ENCODE results near the gene LRSAM1.

Gene LRSAM1

DNA sequence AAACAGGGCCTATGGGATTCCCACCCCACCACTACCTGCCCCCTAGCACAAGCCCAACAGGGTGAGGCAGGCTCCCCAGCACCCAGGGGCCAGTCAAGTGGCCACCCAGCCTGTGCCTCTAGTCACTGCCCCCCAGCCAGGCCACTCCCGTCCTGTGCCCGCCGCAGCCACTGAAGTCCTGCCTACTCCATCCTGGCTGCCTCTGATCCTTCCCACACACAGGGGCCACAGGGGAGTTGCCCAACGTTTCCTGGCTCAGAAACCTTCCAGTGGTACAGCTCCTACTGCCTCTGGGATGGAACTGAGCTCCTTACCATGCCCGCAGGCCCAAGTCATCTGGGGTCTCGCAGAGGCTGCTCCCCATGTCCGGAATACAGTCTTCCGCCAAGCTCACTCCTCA is 90.6 kb downstream of the LRSAM1 start:
- no peaks in the 10 kb centered on the region for H3K4me1 ChIP-seq (ENCODE audit: insufficient read depth, low read length)
- no peaks in the 10 kb centered on the region for H3K79me2 ChIP-seq (ENCODE audit: insufficient read depth, low read length)
- H2AFZ ChIP-seq (ENCODE audit: low read depth, low read length): no peak overlapping the region
- TF ChIP-seq, protein P1, sequence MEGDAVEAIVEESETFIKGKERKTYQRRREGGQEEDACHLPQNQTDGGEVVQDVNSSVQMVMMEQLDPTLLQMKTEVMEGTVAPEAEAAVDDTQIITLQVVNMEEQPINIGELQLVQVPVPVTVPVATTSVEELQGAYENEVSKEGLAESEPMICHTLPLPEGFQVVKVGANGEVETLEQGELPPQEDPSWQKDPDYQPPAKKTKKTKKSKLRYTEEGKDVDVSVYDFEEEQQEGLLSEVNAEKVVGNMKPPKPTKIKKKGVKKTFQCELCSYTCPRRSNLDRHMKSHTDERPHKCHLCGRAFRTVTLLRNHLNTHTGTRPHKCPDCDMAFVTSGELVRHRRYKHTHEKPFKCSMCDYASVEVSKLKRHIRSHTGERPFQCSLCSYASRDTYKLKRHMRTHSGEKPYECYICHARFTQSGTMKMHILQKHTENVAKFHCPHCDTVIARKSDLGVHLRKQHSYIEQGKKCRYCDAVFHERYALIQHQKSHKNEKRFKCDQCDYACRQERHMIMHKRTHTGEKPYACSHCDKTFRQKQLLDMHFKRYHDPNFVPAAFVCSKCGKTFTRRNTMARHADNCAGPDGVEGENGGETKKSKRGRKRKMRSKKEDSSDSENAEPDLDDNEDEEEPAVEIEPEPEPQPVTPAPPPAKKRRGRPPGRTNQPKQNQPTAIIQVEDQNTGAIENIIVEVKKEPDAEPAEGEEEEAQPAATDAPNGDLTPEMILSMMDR (IDR thresholded peaks at IDR 0.05; ENCODE audit: borderline replicate concordance, extremely low read depth, low read length, poor library complexity, severe bottlenecking): no peak
- no peak for TF ChIP-seq EZH2 (IDR thresholded peaks at IDR 0.05; ENCODE audit: borderline replicate concordance, low read depth, low read length, severe bottlenecking)
- no peak overlapping the region for H3K9ac ChIP-seq (ENCODE audit: low read depth, low read length)
- no peak overlapping the region for H3K27ac ChIP-seq (ENCODE audit: low read length)
- H3K4me3 ChIP-seq (ENCODE audit: low read depth in 1 of 2, low read length in 2 of 2): no peak overlapping the region
- no peaks in the 10 kb centered on the region for H3K36me3 ChIP-seq (ENCODE audit: insufficient read depth, low read length)
- no peak for ATAC-seq (ENCODE audit: insufficient read depth, low read depth)
- H3K9me3 ChIP-seq (ENCODE audit: insufficient read depth, low read length, severe bottlenecking): no peaks in the 10 kb centered on the region
- no peak overlapping the region for H3K4me2 ChIP-seq (ENCODE audit: insufficient read depth, low read length)
- no peaks in the 10 kb centered on the region for H4K20me1 ChIP-seq (ENCODE audit: insufficient read depth, low read length)
- no peak for DNase-seq
- no peaks in the 10 kb centered on the region for H3K27me3 ChIP-seq (ENCODE audit: insufficient read depth, low read length, poor library complexity)

DNA sequence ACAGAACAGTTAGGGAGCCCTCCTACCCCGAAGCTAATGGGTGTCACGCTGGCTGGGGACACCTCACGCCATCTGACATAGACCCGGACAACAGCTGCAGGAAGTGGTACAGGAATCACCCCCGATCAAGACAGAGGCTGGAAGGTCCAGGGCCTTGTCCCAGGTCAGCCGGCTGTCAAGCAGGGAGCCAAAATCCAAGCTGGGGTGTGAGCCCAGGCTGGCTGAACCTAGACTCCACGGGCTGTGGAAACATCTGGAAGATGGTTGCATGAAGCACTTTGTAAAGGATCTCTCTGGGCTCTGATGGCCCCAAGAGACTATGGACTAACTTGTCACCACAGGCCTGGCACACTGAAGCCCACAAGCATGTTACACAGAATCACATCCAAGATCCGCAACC is 91.9 kb downstream of the LRSAM1 start:
- ATAC-seq (ENCODE audit: insufficient read depth, low read depth) (no peak), DNase-seq (no peak)
- Histone ChIP-seq H3K9me3 (ENCODE audit: insufficient read depth, low read length, severe bottlenecking) (no peaks in the 10 kb centered on the region), H4K20me1 (ENCODE audit: insufficient read depth, low read length) (no peaks in the 10 kb centered on the region), H3K36me3 (ENCODE audit: insufficient read depth, low read length) (no peaks in the 10 kb centered on the region), H3K27me3 (ENCODE audit: insufficient read depth, low read length, poor library complexity) (no peaks in the 10 kb centered on the region), H3K4me1 (ENCODE audit: insufficient read depth, low read length) (no peaks in the 10 kb centered on the region), H3K79me2 (ENCODE audit: insufficient read depth, low read length) (no peaks in the 10 kb centered on the region), H3K4me3 (ENCODE audit: low read depth in 1 of 2, low read length in 2 of 2) (no peak overlapping the region), H3K4me2 (ENCODE audit: insufficient read depth, low read length) (no peak overlapping the region), H3K9ac (ENCODE audit: low read depth, low read length) (no peak overlapping the region), H2AFZ (ENCODE audit: low read depth, low read length) (no peak overlapping the region), H3K27ac (ENCODE audit: low read length) (no peak overlapping the region)
- no peak for TF ChIP-seq EZH2 (IDR thresholded peaks at IDR 0.05; ENCODE audit: borderline replicate concordance, low read depth, low read length, severe bottlenecking)
- TF ChIP-seq, protein P1 (IDR thresholded peaks at IDR 0.05; ENCODE audit: borderline replicate concordance, extremely low read depth, low read length, poor library complexity, severe bottlenecking): no peak

DNA sequence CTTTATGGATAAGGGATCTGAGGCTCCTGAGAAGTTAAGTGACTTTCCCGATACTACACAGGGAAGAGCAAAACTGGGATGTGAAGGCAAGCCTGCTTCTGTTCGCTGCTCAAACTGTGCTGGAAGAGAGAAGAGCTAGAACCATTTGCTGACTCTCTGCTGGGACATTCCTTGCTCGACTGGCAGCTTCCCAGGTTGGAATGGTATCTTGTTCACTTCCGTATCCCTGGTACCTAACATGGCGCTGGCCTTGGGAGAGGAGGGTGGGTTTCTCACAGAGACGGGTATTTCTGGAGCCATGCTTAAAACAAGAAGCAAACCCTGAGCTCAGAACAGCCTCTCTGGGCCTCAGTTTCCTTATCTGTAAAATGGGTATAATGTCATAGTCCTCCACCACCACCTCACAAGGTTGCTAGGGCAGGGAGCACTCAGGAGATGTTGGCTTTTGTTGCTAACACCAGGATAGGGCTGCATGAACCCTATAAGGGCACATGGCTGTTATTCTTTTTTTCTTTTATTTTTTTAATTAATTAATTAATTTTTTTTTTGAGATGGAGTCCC is 92.7 kb downstream of the LRSAM1 start:
- Histone ChIP-seq H3K9ac (ENCODE audit: low read depth, low read length) (no peak overlapping the region), H3K9me3 (ENCODE audit: insufficient read depth, low read length, severe bottlenecking) (no peaks in the 10 kb centered on the region), H3K27me3 (ENCODE audit: insufficient read depth, low read length, poor library complexity) (no peaks in the 10 kb centered on the region), H3K4me3 (ENCODE audit: low read depth in 1 of 2, low read length in 2 of 2) (no peak overlapping the region), H3K4me2 (ENCODE audit: insufficient read depth, low read length) (no peak overlapping the region), H4K20me1 (ENCODE audit: insufficient read depth, low read length) (no peaks in the 10 kb centered on the region), H3K4me1 (ENCODE audit: insufficient read depth, low read length) (no peaks in the 10 kb centered on the region), H2AFZ (ENCODE audit: low read depth, low read length) (no peak overlapping the region), H3K36me3 (ENCODE audit: insufficient read depth, low read length) (no peaks in the 10 kb centered on the region), H3K27ac (ENCODE audit: low read length) (no peak overlapping the region), H3K79me2 (ENCODE audit: insufficient read depth, low read length) (no peaks in the 10 kb centered on the region)
- ATAC-seq (ENCODE audit: insufficient read depth, low read depth) (no peak), DNase-seq (no peak)
- TF ChIP-seq, protein P1 (IDR thresholded peaks at IDR 0.05; ENCODE audit: borderline replicate concordance, extremely low read depth, low read length, poor library complexity, severe bottlenecking): no peak
- TF ChIP-seq EZH2 (IDR thresholded peaks at IDR 0.05; ENCODE audit: borderline replicate concordance, low read depth, low read length, severe bottlenecking): no peak

All from DND-41 (cell line).